GM21447 (cell line): ENCODE measurements around the gene SEMA3C.

Experiments
- ATAC-seq: cut with Tn5 transposase; IDR thresholded peaks from one replicate; pipeline ENCODE4 v1.9.1; 2021; ENCODE audit not compliant: unreplicated experiment

Gene SEMA3C

DNA sequence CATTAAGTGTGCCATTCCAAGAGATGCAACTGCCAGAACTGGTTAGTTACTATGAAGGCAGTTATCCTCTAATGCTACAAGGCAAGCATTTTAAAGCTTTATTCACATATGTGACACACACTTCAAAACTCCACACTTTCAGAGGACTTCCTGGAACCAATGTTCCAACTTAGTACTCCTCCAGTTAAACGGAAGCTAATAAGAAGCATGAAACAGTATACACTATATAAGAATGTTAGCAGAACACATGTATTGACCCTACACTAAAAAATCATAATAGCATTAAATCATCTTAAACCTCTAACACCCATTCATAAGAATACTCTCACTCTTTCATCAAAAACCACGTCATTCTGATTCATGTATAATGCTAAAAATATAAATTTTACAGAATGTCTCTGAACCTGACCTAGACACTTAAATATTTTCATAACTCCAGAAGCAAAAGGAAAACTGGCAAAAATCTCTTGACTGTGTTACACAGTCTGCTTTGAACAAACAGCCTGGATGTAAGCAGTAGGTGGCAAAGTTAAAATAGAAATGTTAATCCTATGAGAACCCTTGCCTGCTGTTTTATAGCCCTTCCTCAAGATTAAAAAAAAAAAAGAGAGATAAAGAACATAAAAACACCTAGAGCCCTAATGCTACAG, 135.0 kb downstream of the SEMA3C start:
- no peak for ATAC-seq

DNA sequence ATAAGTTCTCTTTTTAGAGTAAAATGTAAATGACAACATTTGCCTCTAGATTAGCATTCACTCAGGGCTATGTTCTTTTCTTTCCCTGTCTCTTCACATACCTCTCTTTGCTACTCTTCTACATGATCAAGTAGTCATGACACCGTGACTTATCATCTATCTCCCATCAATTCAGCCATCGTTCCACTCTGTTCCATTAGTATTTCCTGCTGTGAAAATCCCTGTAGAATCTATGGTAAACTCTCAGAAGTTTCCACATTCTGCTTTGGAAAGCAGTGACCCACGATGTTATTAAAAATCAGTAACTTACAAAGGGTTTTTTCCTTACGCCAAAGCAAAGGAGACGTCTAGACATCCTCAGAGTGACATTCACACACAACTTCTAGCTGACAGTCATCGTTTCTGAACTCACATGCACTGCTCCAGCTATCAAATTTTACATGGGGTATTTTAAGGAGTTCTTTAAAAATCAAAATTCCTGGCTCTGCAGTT, 135.6 kb downstream of the SEMA3C start:
- no peak for ATAC-seq

DNA sequence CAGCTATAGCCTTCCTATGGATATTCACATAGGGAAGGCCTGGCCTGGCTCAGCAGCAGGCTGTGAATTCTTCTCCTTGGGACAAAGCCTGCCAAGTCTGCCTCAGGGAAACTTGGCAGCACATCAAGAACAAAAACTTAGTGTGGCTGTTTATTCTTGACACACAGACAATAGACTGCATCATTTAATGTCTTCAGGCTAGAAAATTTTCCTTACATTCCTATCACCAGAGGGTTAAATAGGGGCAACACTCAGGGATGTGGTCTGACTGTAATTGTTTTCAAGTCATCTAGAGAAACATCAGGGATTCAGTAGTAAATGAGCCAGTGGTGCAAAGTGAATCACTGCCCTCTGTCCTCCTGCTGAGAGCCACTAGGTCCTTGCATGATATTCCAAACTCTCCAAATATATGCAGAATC, 137.3 kb downstream of the SEMA3C start:
- no peak for ATAC-seq

GRCh38 chr7:80781146-80781545, 137.7 kb downstream of the SEMA3C start:
- ATAC-seq: no peak

- no peak for ATAC-seq
Measured at GRCh38 chr7:80779456-80779855, 139.4 kb downstream of the SEMA3C start.

DNA sequence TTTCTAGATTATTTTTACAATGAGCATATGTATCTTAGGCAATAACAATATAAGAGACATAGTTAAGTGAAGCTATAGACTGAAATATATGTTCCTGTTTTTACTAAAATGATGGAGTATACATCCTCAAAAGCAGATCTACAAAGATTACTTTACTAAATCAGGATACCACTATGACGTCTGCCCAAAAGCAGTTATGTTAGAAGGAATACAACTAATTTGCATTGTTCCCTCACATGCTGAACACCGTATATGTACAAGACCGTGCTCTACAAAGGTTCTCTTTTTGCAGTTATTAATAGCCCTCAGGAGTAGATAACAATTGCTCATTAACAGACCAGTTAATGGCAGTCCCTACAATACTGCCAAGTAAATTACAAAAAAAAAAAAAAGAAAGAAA, 143.0 kb downstream of the SEMA3C start:
- no peak for ATAC-seq

DNA sequence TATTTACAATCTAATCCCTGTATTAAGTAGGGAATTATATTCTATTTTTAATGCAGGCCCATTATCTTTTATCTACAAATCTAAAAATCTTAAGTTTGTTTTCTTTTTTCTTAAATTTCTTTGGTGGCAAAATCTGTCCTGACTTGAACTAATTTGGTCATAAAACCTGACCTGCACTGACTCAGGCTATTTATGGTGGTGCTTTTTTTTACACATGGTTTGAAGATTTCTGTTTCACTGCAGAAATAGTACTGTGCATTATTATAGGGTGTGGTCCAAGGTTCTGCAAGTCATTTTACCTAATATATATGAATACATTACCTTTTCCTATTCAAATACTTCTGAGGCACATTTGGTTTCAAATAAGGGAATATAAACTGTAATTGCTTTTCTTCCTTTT, 143.4 kb downstream of the SEMA3C start:
- ATAC-seq: no peak

GRCh38 chr7:80774843-80775242, 144.0 kb downstream of the SEMA3C start:
- no peak for ATAC-seq

GRCh38 chr7:80773787-80774508, 144.9 kb downstream of the SEMA3C start:
- ATAC-seq: no peak

- no peak for ATAC-seq
Measured at GRCh38 chr7:80772347-80772993, 146.4 kb downstream of the SEMA3C start.

DNA sequence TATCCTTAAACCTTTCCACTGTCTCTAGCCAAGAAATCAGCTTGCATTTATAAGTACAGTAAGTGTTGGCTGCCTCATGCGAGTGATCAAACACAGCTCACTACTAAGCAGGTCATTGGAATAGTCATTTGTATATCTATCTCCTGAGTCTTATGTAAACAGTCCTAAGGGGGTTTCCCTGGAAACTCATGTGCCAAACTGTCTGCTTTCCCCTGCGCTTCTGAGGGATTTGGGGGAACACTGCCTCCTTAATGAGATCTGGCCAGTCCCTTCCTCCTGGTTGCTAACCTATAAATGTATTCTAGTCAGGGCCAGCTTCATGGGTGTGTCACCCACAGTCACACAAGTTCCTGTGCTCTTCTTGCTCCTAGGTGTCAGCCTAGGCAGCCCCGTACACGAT, 147.3 kb downstream of the SEMA3C start:
- ATAC-seq: no peak

DNA sequence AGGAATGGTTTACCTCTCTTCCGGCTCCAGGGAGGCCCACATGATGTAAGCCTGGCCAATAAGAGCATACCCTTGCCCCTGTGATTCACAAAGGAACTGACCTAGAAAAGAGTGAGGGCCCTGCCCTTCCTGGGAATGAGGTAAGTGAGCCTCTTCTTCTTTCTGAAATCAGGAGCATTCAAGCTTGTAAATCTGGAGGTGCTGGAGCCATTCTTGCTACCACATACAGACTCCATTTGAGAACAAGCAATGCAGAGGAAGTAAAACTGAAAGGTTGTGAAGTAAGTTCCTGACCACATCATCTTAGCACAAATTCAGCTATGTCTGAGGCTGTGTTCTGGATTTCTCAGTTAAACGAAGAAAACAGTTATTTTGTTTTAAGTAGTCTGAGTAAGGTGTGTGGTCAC, 148.2 kb downstream of the SEMA3C start:
- no peak for ATAC-seq

DNA sequence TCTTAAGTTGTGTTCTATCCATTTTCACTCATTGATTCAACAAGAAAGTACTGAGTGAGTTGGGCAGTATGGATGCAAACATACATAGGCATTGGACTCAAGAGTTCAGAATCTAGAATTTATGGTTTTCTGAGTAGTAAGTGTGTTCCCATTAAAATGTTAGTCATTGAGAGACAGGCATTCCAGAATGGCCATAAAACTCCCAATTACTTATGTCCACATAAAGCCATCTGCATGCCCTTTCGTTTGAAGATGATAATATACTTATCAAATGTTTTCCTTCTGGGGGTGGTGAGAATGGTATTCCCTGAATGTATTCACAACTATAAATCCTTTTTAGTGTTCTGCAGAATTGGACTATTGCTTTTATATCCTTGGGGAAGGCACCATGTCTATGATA, 148.8 kb downstream of the SEMA3C start:
- ATAC-seq: no peak

DNA sequence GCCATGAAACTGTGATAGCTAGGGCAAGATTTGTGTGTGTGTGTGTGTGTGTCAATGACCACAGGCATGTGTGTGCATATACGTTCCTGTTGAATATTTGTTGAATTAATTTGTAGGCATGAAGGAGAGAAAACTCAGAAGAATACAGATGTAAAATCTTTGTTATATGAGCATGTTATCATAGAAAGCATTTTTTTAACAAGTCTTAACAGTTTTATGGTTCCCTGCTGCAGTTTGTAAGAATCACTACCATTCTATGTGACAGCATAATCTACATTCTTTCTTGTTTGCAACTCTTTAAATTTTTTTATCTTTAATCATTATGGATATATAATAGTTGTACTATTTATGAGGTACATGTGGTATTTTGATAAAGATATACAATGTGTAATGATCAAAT, 150.1 kb downstream of the SEMA3C start:
- ATAC-seq: no peak

DNA sequence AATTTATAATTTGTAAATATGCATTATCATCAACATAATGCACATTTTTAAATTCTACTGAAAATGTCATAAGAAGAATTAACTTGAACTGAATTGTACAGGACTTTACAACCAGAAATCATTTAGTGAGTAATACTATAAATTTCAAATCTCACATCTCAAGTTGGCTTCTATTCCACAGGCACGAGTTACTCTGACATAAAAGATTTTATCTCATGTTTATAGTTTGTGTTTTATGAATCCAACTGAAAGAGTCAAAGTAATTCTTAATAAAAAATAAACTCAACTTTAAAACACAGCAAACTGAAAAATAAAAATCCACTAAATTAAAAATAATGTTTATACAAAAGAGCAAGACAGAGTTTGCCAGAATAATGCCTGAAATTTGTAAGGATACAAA, 151.2 kb downstream of the SEMA3C start:
- no peak for ATAC-seq

- ATAC-seq: no peak
Measured at GRCh38 chr7:80766724-80767123, 152.1 kb downstream of the SEMA3C start.

- no peak for ATAC-seq
Measured at GRCh38 chr7:80764132-80764531, 154.7 kb downstream of the SEMA3C start.

DNA sequence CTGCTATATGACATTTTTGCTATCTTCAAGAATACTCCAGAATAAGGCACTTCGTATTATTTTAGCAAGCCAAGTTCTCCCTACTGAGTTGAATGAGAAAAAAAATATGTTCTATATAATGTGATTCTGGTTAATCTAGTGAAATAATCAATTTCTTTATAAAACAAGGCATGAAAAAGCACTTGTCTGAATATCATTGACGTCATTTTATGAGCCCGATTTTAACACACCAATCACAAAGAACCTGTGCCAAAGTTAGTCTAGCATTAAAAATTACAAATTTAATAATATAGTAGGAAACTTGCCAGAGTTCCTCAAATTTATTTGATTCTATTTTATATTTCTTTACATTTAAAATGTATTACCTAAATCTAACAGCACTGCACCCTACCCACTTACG, 155.1 kb downstream of the SEMA3C start:
- ATAC-seq: no peak

GRCh38 chr7:80763289-80763688, 155.6 kb downstream of the SEMA3C start:
- ATAC-seq: no peak

DNA sequence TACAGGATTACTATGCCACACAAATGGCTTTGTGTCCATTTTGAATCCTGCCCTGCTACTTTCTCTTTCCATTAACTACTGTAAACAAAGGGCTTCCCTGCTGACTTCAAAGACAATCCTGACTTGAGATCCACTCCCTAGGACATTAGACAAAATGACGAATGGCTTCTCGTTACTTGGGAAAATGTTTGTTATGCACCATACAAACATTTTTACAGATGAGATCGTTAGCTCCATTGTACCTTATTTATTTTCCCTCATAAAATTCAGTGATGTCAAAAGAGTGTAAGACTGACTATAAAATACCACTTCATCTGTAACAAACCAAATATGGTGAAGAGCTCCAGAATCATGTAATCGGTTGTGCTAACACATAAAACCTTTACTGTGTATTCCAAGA, 158.6 kb downstream of the SEMA3C start:
- no peak for ATAC-seq

- no peak for ATAC-seq
Measured at GRCh38 chr7:80752954-80753690, 165.7 kb downstream of the SEMA3C start.
